HFFc6 (cell line): ENCODE measurements around the gene PREX1. TPM values are rescaled to one million over a fixed set of nuclear protein-coding genes. Genes with fewer than 3 reads are reported as not detected.

Experiments used
- DNase-seq: peaks from one replicate; pipeline ENCODE4 v3.0.0-alpha.2; 2018
- H3K27ac Mint-ChIP-seq: 2 replicates; pipeline ENCODE4 v1.8.0; 2020; ENCODE audit warnings: mild to moderate bottlenecking, mixed read lengths
- H3K27me3 Mint-ChIP-seq: 2 replicates; pipeline ENCODE4 v1.8.0; 2021; ENCODE audit warnings: mild to moderate bottlenecking, moderate library complexity, mixed read lengths; ENCODE audit not compliant: insufficient read depth
- H3K36me3 Mint-ChIP-seq: 2 replicates; pipeline ENCODE4 v1.8.0; 2021; ENCODE audit warnings: low read depth, mixed read lengths
- H3K4me1 Mint-ChIP-seq: 2 replicates; pipeline ENCODE4 v1.8.0; 2020; ENCODE audit warnings: low read depth, mixed read lengths
- H3K4me3 Mint-ChIP-seq: 2 replicates; pipeline ENCODE4 v1.8.0; 2020; ENCODE audit warnings: mild to moderate bottlenecking, moderate library complexity, mixed read lengths
- H3K9me3 Mint-ChIP-seq: 2 replicates; pipeline ENCODE4 v1.8.0; 2020; ENCODE audit warnings: mild to moderate bottlenecking, mixed read lengths
- CTCF ChIP-seq: fragments of 200-600 bp; sonication (generic); IDR thresholded peaks from 2 replicates; pipeline ENCODE4 v1.5.0; 2021; ENCODE audit warnings: antibody characterized with exemption, mild to moderate bottlenecking
- total RNA-seq, 6 experiments: library from RNA; stranded (reverse); fragmentation: NEBNext Ultra II Directional; extraction: Animal tissue kit (Norgen Biotek cat#: 25700); gene quantifications; 2 replicates in 1 of 6; 3 replicates in 5 of 6; pipeline ENCODE4 v1.2.3, GENCODE V29; 2021

Gene PREX1
- total RNA-seq, 6 experiments from 2014 or later, result 1.8 to 4.1 (median 2.8) TPM

- H3K36me3 Mint-ChIP-seq, result no peaks in the 10 kb centered on the region
- H3K4me3 Mint-ChIP-seq, result no peak overlapping the region
- no peak for TF ChIP-seq CTCF
These were observed 178.6 kb downstream of the PREX1 start for GRCh38 chr20:48649104-48649626.

GRCh38 chr20:48648482-48649051, 179.2 kb downstream of the PREX1 start:
- Mint-ChIP-seq H3K27ac (no peak overlapping the region), H3K9me3 (no peaks in the 10 kb centered on the region), H3K4me1 (no peaks in the 10 kb centered on the region), H3K36me3 (no peaks in the 10 kb centered on the region), H3K27me3 (peaks cover 2% of the 10 kb centered on the region; the same call in 1 of the 2 replicates), H3K4me3 (no peak overlapping the region)
- TF ChIP-seq CTCF, result no peak
- DNase-seq, result no peak

More at GRCh38 chr20:48649104-48649626, 178.6 kb downstream of the PREX1 start:
- H3K27me3 Mint-ChIP-seq, result peaks cover 2% of the 10 kb centered on the region; the same call in 1 of the 2 replicates
- H3K27ac Mint-ChIP-seq, result no peak overlapping the region
- DNase-seq, result no peak
- no peaks in the 10 kb centered on the region for H3K4me1 Mint-ChIP-seq
- H3K9me3 Mint-ChIP-seq, result no peaks in the 10 kb centered on the region

- TF ChIP-seq CTCF, result no peak
- no peak overlapping the region for H3K27ac Mint-ChIP-seq
- DNase-seq, result no peak
- no peaks in the 10 kb centered on the region for H3K4me1 Mint-ChIP-seq
- H3K36me3 Mint-ChIP-seq, result no peaks in the 10 kb centered on the region
- no peak overlapping the region for H3K4me3 Mint-ChIP-seq
- H3K9me3 Mint-ChIP-seq, result no peaks in the 10 kb centered on the region
- peaks cover 2% of the 10 kb centered on the region; the same call in 1 of the 2 replicates for H3K27me3 Mint-ChIP-seq
These were observed 179.9 kb downstream of the PREX1 start for GRCh38 chr20:48647858-48648257.

GRCh38 chr20:48645666-48646065, 182.1 kb downstream of the PREX1 start:
- H3K36me3 Mint-ChIP-seq, result no peaks in the 10 kb centered on the region
- H3K4me3 Mint-ChIP-seq, result no peak overlapping the region
- TF ChIP-seq CTCF, result no peak
- no peaks in the 10 kb centered on the region for H3K9me3 Mint-ChIP-seq
- no peaks in the 10 kb centered on the region for H3K4me1 Mint-ChIP-seq
- no peaks in the 10 kb centered on the region; the same call in none of the 2 replicates for H3K27me3 Mint-ChIP-seq
- DNase-seq, result no peak
- no peak overlapping the region for H3K27ac Mint-ChIP-seq

- H3K27ac Mint-ChIP-seq, result no peak overlapping the region
- no peak for TF ChIP-seq CTCF
- H3K4me3 Mint-ChIP-seq, result no peak overlapping the region
- H3K36me3 Mint-ChIP-seq, result no peaks in the 10 kb centered on the region
- H3K27me3 Mint-ChIP-seq, result no peaks in the 10 kb centered on the region; the same call in none of the 2 replicates
- DNase-seq, result no peak
- H3K4me1 Mint-ChIP-seq, result peaks cover 5% of the 10 kb centered on the region; the same call in 1 of the 2 replicates
- no peaks in the 10 kb centered on the region for H3K9me3 Mint-ChIP-seq
These were observed 183.4 kb downstream of the PREX1 start for GRCh38 chr20:48644286-48644828.
